GM18526 (cell line): ENCODE data around the gene ZFP91.

ENCODE experiments used
- POLR2A ChIP-seq: IDR thresholded peaks from 3 replicates; pipeline ENCODE4 v1.6.1; 2011; ENCODE audit not compliant: insufficient read length; ENCODE audit errors: extremely low read depth

Gene ZFP91

GRCh38 chr11:58641341-58641740, 62.5 kb downstream of the ZFP91 start:
- TF ChIP-seq POLR2A = no peak

GRCh38 chr11:58641803-58642581, 63.1 kb downstream of the ZFP91 start:
- TF ChIP-seq POLR2A = no peak

- TF ChIP-seq POLR2A = no peak
Observed at GRCh38 chr11:58645854-58646253, 67.0 kb downstream of the ZFP91 start.

- TF ChIP-seq POLR2A = no peak
Observed at GRCh38 chr11:58647141-58647699, 68.4 kb downstream of the ZFP91 start.

GRCh38 chr11:58647866-58648265, 69.0 kb downstream of the ZFP91 start:
- no peak for TF ChIP-seq POLR2A

GRCh38 chr11:58649623-58650022, 70.8 kb downstream of the ZFP91 start:
- TF ChIP-seq POLR2A = no peak

- TF ChIP-seq POLR2A = no peak
Observed at GRCh38 chr11:58650496-58650895, 71.6 kb downstream of the ZFP91 start.

- no peak for TF ChIP-seq POLR2A
Observed at GRCh38 chr11:58652726-58653280, 73.9 kb downstream of the ZFP91 start.

GRCh38 chr11:58654079-58654907, 75.4 kb downstream of the ZFP91 start:
- no peak for TF ChIP-seq POLR2A

- TF ChIP-seq POLR2A = no peak
Observed at GRCh38 chr11:58654908-58655296, 76.0 kb downstream of the ZFP91 start.

GRCh38 chr11:58656348-58656747, 77.5 kb downstream of the ZFP91 start:
- no peak for TF ChIP-seq POLR2A

GRCh38 chr11:58658623-58659022, 79.8 kb downstream of the ZFP91 start:
- TF ChIP-seq POLR2A = no peak

GRCh38 chr11:58659404-58659803, 80.5 kb downstream of the ZFP91 start:
- TF ChIP-seq POLR2A = no peak

- no peak for TF ChIP-seq POLR2A
Observed at GRCh38 chr11:58659910-58660570, 81.2 kb downstream of the ZFP91 start.
